Left hindlimb (tissue), 1 donor: ENCODE data around the gene CCDC15.
A peak's percentile ranks its signal among the peaks of the same experiment; 100 is the strongest.
"Not testable (repeated sequence)": the region's sequence is repeated elsewhere in the genome, so short reads cannot be mapped to it uniquely, and the experiment has no call there.

ENCODE experiments used
- DNase-seq: peaks from one replicate; pipeline ENCODE4 v3.0.0-alpha.2; 2018

The CCDC15 gene

GRCh38 chr11:125083312-125084056 is 129.5 kb downstream of the CCDC15 start:
- DNase-seq: no peak

GRCh38 chr11:125084057-125084416 is 130.0 kb downstream of the CCDC15 start:
- no peak for DNase-seq

DNA sequence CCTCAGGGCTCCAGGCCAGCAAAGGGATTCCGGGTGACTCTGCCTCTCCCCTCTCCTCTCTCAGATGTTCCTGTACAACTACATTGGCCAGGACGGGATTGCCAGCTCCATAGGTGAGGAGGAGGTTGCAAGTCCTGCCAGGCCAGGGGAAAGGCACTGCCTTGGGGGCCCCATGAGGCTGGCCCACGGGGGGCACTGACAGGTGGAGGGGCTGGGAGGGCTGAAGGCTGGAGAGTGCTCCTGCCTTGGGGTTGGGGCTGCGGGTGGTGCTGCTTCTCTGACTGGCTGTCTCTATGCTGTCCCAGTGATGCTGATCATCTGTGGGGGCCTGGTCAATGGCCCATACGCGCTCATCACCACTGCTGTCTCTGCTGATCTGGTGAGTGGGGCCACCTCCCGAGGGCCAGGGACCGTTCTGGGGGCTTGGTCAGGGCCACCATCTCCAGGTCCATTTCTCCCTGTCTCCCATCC is 130.8 kb downstream of the CCDC15 start:
- DNase-seq: no peak

DNA sequence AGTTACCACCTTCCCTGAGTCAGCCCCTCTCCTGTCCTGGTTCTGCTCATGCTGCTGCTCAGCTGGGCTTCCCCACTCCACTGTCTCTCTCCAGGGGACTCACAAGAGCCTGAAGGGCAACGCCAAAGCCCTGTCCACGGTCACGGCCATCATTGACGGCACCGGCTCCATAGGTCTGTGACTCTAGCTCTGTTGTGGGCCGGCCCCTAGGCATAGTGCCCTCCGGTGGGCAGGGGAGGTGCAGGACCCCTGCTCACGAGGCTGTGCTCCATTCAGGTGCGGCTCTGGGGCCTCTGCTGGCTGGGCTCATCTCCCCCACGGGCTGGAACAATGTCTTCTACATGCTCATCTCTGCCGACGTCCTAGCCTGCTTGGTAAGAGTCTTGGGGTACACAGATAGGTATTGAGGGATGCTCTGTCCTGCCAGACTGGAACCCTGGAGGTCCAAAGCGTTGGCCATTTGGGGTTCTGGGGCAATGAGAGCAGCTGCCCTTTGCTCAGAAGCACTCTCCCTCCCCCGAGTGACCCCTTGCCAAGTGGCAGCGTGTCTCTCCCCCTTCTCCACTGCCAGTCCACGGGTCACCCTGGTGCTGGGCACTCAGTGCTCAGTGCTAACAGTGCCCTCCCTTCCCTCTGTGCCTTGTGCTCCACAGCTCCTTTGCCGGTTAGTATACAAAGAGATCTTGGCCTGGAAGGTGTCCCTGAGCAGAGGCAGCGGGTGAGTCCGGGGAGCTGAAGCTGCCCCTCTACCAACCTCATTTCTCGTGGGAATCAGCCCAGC is 131.5 kb downstream of the CCDC15 start:
- no peak for DNase-seq

GRCh38 chr11:125086633-125087296 is 132.8 kb downstream of the CCDC15 start:
- no peak for DNase-seq

- DNase-seq: peak; percentile 15
Observed at GRCh38 chr11:125088123-125088522, 134.1 kb downstream of the CCDC15 start.

- peak; percentile 19 for DNase-seq
Observed at GRCh38 chr11:125088576-125089455, 134.8 kb downstream of the CCDC15 start.

DNA sequence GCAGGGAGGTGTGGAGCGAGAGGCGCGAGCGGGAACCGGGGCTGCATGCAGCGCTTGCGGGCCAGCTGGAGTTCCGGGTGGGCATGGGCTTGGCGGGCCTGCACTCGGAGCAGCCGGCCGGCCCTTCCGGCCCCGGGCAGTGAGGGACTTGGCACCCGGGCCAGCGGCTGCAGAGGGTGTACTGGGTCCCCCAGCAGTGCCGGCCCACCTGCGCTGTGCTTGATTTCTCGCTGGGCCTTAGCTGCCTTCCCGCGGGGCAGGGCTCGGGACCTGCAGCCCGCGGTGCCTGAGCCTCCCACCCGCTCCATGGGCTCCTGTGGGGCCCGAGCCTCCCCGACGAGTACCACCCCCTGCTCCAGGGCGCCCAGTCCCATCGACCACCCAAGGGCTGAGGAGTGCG is 135.5 kb downstream of the CCDC15 start:
- not testable (repeated sequence) for DNase-seq

- not testable (repeated sequence) for DNase-seq
Observed at GRCh38 chr11:125090151-125090550, 136.1 kb downstream of the CCDC15 start.

DNA sequence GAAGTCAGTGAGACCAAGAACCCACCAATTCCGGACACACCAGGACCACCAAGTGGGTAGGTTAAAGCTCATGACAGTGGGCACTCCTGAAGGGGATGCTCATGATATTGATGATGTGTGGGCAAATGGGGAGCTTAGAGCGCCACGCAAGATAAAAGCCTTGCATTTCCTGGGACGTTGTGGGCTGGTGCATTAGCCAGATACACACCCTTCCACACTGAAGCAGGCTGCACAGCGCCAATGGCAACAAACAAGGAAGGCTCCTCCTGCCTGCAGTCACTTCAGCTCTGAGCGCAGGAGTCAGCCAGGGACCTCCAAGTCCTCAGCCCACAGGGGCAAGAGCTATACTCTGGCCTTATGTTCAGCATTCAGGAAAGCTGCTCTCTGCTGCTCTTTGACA is 136.8 kb downstream of the CCDC15 start:
- DNase-seq: no peak
